ENCODE measurements around the gene CALHM4.

- TF ChIP-seq EZH2 (IDR thresholded peaks at IDR 0.05; ENCODE audit: borderline replicate concordance, low read depth, low read length, severe bottlenecking) (no peak), CTCF (IDR thresholded peaks at IDR 0.05; ENCODE audit: extremely low read depth in 1 of 2, insufficient read depth in 1 of 2, low read depth in 1 of 2, low read length in 2 of 2) (no peak), GATA2 (IDR thresholded peaks at IDR 0.05; ENCODE audit: insufficient read depth, insufficient read length, low read depth, low read length) (no peak), POLR2A (IDR thresholded peaks at IDR 0.05; ENCODE audit: low read depth, low read length) (no peak), POLR2AphosphoS5 (IDR thresholded peaks at IDR 0.05; ENCODE audit: insufficient read depth, low read depth, low read length) (no peak), MYC (IDR thresholded peaks at IDR 0.05; ENCODE audit: low read depth, low read length) (no peak)
These were observed 7.9 kb upstream of the CALHM4 start, which contains the start of gene TRAPPC3L for GRCh38 chr6:116545651-116546050.

Measured in endothelial cell of umbilical vein (primary cell).